GM21737 (cell line): ENCODE measurements around the gene SAMD3.
"Not testable (repeated sequence)": the region's sequence is repeated elsewhere in the genome, so short reads cannot be mapped to it uniquely, and the experiment has no call there.

Source experiments
- ATAC-seq: cut with Tn5 transposase; IDR thresholded peaks from one replicate; pipeline ENCODE4 v1.9.1; 2021; ENCODE audit warnings: mild to moderate bottlenecking, moderate library complexity; ENCODE audit not compliant: unreplicated experiment

The SAMD3 gene, protein sequence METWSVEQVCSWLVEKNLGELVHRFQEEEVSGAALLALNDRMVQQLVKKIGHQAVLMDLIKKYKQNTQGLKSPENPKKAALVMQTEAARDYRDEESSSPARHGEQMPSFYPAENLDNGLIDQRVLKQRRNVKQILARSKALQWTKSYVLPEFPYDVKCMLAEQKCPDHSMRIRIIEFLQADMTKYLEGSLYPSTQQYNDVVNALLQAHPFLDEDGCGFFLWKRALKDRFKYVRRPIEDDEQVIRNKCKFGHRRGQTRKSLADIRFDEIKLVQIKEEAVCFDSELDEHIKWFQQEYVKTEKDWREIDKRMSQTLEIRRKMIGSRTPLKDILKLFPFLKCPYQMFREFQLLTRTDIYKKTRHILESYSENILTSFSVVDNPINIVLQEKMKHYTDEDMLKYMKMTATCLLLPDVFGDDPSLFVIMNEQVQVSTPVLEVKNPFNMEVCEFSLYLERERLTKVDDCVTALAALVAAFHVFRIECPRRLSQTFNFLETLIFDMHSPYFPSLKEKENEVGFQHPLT

DNA sequence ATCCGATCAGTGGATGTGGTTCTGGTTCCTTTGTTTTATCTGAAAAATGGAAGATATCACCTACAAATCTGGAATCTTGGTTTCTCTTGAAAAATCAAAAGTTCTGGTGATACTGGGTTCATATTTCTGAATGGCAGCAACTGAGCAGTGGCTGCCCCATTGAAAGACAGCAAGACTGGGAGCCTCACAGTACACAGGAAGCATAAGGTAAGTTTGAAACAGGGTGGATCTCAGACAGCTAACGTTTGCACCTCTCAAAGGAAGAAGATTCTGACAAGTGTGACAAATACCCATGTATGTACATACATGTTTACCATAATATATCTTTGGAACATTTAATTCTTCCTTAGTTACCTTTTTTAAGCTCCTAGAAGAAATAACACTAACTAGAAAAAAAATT lies at the start of gene SAMD3:
Gene SAMD3, minus strand, starts transcription at position 177 of the 400 bp plus-strand sequence. CDS start 7,678 bp downstream, outside the sequence.
- ATAC-seq = no peak

DNA sequence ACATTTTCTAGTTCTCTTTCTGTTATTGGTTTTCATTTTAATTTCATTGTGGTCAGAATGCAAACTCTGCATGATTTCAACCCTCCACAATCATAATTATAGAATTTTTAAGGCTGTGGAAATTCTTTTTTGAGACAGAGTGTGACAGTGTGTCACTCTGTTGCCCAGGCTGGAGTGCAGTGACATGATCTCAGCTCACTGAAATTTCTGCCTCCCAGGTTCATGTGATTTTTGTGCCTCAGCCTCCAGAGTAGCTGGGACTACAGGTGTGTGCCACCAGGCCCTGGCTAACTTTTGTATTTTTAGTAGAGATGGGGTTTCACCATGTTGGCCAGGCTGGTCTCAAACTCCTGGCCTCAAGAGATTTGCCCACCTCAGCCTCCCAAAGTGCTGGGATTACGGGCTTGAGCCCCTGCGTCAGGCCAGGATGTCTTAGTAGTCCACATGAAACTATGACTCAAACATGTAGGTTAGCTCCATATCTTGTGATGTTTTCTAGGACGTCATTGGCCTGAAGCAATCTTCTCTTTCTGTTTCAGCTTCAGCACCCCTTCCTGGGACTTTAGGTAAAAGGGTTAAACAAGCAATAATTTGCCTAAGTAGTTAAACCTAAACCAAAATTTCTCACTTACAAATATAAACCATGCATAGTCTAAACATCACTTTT lies 47.4 kb upstream of the SAMD3 start:
- peak; percentile 90 for ATAC-seq

GRCh38 chr6:130265553-130265952 lies 42.8 kb upstream of the SAMD3 start:
- not testable (repeated sequence) for ATAC-seq

DNA sequence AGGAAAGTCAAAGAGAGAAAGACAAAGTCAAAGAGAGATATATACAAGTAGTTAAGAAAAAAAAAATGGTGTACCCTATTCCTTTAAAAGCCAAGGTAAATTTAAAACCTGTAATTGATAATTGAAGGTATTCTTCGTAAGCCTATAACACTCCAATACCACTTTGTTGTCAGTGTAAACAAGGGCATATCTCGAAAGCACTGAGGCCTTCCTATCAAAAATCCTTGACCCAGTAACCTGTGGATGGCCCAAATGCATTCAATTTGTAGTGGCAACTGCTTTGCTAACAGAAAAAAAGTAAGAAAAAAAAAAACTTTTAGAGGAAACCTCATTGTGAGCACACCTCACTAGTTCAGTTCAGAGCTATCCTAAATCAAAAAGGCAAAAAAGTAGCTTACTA lies 39.3 kb upstream of the SAMD3 start:
- no peak for ATAC-seq

- ATAC-seq = not testable (repeated sequence)
Observed at GRCh38 chr6:130261558-130261957, 38.8 kb upstream of the SAMD3 start.

DNA sequence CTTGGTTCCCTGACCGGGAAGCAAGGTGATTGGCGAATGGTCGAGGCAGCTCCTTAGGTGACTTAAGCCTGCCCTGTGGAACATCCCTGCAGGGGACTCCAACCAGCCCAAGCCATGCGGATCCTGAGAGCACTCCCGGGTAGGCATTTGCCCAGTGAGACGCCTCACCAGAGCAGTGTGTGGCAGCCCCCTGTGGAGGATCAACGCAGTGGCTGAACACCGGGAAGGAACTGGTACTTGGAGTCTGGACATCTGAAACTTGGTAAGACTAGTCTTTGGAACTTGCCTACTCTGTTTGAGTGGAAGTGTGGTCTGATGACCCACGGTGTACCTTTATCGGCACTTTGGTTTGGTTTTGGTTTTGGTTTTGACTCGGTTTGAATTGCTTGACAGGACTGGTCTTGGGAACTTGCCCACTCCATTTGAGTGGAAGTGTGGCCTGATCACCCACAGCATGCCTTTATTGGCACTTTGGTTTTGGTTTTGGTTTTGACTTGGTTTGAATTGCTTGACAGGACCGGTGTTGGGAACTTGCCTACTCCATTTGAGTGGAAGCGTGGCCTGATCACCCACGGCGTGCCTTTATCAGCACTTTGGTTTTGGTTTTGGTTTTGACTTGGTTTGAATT lies 38.0 kb upstream of the SAMD3 start:
- ATAC-seq = peak; percentile 44

DNA sequence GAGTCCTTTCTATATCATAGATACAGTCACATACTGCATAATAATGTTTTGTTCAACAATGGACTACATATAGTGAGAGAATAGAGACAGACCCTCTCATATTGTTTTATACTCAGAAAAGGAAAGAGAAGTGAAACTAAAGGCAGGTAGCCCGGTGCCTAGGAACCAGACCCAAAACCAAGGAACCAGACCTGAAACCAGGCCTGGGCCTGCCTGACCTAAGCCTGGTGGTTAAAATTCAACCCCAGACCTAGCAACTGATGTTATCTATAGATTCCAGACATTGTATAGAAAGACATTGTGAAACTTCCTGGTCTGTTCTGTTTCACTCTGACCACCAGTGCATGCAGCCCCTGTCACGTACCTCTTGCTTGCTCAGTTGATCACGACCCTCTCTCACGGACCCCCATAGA lies 37.3 kb upstream of the SAMD3 start:
- peak; percentile 54 for ATAC-seq

- ATAC-seq = peak; percentile 21
Observed at GRCh38 chr6:130259557-130259956, 36.8 kb upstream of the SAMD3 start.

DNA sequence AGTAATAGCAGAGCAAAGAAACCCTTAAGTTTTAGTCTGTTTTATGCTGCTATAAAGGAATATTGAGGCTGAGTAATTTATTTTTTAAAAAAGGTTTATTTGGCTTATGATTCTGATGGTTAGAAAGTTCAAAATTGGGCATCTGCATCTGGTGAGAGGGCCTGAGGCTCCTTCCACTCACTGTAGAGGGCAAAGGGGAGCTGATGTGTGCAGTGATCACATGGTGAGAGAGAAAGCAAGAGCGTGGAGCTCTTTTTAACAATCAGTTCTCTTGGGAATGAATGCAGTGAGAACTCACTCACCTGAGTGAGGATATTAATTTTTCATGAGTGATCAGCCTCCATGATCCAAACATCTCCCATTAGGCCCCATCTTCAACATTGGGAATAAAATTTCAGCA lies 36.4 kb upstream of the SAMD3 start:
- ATAC-seq = no peak

- no peak for ATAC-seq
Observed at GRCh38 chr6:130252527-130253237, 29.9 kb upstream of the SAMD3 start.

GRCh38 chr6:130245267-130245666 lies 22.5 kb upstream of the SAMD3 start:
- no peak for ATAC-seq

DNA sequence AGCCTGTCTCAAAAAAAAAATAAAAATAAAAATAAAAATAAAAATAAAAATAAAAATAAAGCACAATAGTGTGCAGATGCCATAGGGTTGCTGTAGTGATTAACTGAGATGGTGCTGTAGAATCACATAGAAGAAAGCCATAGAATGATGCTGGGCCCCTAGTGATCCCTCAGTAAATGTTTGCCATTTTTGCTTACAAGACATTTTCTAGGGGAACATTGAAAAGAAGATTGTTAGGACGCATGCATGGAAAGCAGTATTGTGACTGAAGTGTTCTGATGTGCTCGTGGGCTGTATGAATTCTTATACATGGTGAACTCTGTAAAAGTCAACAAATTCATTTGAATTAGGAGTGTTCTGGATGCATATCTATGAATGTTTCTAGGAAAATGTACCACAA lies 22.0 kb upstream of the SAMD3 start:
- no peak for ATAC-seq

DNA sequence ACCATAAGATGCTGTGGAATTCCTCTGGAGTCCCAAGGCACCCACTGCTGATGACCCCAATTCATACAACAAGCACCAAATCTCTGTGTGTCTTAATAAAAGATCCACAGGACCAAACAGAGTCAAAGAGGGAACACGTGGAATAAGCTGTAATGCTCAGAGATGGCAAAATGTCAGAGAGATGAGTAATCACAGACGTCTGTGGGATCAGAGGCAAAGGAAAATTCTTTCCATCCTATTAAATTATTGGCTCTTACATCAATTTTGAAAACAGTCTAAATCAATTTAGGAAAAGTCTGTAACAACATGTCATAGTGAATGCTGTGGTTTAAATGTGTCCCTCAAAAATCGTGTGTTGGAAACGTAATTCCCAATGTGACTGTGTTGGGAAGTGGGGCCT lies 17.5 kb upstream of the SAMD3 start:
- no peak for ATAC-seq

- no peak for ATAC-seq
Observed at GRCh38 chr6:130239755-130240154, 17.0 kb upstream of the SAMD3 start.

DNA sequence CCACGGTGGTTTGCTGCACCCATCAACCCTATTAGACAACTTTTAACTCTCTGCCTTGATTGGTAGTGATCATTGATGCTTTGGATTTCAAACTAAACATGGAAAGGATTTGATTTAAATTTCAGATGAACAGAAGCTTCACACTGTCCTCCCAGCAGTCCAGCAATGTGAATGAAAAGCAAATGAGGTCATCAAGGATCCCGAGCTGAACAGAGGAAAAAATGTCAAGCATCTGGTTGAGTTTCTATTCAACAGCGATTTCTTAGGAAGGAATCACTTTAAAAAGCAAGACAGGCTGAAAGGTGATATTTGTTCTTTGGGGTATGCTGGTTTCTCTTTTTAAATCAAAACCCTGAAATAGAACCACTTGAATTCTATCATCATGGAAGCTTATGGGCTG lies 10.6 kb upstream of the SAMD3 start:
- ATAC-seq = no peak

DNA sequence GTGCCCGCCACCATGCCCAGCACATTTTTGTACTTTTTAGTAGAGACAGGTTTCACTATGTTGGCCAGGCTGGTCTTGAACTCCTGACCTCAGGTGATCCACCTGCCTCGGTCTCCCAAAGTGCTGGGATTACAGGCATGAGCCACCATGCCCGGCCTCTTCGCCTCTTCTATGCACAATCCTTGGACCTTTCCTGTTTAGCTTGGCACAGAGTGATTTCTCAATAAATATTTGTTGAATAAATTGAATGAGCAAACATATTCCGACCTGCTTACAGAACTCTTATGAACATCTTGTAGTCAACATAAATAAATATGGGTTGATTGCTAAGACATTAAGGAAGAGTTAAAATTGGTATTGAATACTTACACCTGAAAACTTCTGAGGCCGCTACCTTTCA lies 7.8 kb upstream of the SAMD3 start:
- not testable (repeated sequence) for ATAC-seq

- no peak for ATAC-seq
Observed at GRCh38 chr6:130229645-130230044, 6.9 kb upstream of the SAMD3 start.

- ATAC-seq = peak; percentile 100
Observed at GRCh38 chr6:130223508-130223907, 757 bp upstream of the SAMD3 start.

GRCh38 chr6:130218134-130218533 lies 4.6 kb downstream of the SAMD3 start:
- no peak for ATAC-seq

DNA sequence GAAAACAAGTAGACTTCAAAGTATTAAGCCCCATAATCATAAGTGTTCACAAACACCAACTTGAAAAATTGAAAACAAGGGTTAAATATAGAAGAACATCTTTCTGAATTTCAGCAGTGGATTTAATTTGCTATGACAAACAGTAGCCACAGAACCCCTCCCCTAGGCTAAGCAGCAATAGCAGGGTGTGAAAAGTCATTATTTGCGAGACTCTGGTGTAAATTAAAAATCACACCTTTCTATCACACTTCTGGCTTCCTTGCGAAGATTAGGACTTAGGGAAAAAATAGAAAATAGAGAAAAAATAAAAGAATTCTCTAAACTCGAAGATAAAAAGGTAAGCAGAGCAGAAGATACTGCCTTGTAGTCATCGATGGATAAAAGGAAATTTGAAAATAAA lies 6.1 kb downstream of the SAMD3 start:
- no peak for ATAC-seq

- no peak for ATAC-seq
Observed at GRCh38 chr6:130215526-130215925, 7.2 kb downstream of the SAMD3 start.
